SHP77 treated with DMSO at 0.1 percent for 48 hours (cell line): ENCODE measurements around the gene CAPS.
"Not testable (repeated sequence)": the region's sequence is repeated elsewhere in the genome, so short reads cannot be mapped to it uniquely, and the experiment has no call there.

ENCODE experiments used
- DNase-seq: peaks from one replicate; lab custom pipeline; 2025; lab: John Stamatoyannopoulos, UW

Gene CAPS

DNA sequence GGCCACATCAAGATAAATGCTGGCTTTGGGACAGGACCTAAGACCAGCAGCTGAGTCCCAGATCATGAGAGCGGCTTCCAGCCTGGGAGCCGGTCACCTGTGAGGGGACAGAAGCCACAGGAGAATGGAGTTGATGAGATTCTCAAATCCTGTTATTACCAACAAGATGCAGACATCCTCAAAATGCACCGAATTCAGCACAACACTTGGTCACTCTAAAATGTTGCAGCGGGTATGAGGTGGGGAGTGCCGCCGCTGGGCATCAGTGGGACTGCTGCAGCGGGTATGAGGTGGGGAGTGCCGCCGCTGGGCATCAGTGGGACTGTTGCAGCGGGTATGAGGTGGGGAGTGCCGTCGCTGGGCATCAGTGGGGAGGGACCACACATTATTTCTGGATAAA is 42.7 kb downstream of the CAPS start:
- DNase-seq: no peak

DNA sequence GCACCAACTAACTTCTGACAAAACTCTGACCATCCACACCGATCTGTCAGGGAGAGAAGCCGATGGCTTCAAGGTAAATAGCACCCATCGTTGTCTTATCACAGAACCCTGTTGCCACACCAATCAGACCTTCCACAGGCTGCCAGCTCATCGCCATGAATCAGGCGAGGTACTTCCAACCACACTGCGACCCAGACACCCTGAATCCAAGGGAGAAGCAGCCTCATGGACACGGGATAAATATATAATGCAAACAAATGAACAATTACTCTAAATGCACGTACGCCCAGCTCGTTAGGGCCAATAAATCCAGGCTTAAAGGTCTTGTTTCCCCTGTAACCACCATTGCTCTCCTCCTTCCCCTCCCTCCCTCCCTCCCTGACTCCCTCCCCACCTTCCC is 43.1 kb downstream of the CAPS start:
- no peak for DNase-seq

DNA sequence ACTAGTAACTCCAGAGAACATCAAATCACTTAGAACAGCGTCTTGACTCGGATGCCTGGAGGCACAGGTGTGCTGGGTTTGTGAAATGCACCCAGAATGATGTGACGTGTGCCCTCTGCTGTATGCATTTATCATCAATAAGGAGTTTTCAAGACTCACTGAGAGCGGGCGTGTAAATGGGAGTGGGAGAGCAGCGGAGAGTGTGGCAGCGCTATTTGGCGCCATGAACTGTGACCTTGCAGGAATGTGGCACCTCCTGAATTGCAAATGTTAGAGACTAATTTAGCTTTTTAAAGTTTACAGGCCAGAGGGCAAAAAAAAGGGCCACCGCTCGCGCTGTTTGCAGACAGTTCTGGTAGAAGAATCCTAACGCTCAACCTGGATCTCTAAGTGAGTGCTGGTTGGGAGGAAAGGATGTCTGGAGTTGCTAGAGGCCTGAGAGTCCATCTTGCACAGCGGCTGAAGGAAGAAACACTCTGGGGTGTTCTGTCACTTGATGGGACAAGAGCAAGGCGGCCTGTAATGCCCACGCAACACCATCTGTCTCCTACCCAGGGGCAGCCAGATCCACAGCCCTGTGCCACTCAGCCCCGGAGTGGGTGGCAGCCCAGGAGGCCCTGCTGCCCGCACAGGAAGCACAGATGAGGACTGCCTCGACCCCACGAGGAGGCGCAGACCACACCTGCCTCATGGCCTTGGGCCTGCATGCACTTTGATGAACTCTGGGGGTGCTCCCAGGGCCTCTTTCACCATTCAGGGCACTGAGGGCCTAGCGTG is 44.2 kb downstream of the CAPS start:
- DNase-seq: no peak

DNA sequence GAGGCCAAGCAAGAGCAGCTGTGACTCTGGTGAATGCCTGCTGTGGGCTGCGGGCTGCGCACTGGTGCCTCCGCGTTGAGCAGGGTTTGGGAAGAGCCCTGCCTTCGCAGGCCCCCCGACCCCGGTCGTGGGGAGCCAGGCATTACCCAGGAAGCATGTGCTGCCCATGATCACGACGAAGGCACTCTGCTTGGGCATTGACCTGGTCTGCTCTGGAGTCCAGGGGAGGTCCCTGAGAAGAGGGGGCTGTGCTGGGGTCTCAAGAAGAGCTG is 44.7 kb downstream of the CAPS start:
- DNase-seq: no peak

DNA sequence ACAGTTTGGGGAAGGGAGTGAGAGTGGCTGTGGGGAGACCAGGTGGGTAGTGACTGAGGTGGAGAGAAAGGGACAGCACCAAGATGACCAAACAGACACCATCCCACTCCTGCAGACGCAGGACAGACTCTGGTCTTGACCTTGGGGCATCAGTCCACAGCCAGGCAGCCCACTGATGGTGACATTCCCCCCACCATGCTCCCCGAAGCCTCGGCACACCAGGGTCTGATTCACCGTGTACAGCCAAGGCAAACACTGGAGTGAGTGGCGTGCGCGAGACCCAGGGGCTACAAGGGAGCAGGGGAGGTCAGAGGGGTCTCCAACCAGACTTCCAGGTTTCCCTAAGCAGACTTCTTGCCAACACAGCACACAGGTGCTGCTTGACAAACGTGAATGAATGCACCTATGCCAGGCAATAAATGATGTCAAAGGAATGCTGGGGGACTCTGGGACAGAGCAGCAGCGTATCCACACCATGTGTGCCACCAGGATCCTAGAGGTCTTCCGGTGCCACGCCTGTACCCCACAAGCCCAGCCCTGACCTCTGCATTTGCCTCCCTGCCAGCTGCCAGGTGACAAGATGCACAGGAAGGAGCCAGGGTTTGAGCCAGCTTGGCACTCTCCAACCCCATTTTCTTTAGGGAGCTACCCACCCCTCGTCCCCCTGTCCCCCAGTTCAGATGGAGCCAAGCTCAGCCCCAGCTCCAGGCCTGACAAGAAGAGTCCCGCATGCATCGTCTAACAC is 45.4 kb downstream of the CAPS start:
- no peak for DNase-seq

DNA sequence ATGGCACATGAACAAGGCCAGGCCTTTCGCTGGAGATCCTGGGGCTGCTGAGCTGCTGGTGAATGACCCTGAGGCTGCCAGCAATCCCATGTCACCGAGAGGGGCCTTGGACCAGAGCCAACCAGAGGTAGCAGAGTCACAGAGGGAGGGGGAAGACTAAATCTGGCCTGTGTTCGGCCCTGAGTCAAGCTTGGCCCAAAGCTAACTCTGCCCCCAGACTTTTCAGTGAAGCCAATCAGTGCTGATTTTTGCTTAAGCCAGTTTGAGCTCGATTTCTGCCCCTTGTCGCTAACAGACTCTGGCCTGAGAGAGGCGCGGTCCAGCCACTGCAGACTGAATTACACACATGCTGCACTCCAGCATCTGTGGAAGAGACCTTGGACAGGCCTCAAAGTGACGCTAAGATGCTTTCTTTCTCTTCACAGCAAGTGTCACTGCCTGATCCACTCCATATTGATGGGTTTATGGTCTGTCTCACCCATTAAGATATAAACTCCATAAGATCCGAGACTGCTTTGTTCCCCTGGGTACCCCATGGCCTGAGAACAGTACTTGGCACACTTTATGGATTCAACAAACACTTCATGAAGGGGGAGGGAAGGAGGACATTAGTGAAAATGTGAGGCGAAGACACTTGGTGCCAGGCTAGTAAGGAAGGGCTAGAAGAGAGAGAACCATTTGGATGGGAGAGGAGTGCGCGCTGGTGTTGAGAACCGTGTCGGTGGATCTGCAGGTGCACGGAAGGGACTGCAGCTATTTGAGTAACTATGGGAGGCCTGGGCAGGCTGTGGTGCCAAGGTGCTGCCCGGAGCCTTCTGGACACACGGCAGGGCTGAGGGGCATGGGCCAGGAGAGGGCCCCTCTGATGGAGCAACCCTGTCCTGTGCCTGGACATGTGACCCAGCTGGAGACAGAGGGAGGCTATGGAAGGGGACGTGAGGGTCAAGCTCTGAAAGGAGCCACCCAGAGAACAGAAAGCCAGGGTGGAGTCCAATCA is 46.2 kb downstream of the CAPS start:
- peak; percentile 56 for DNase-seq

DNA sequence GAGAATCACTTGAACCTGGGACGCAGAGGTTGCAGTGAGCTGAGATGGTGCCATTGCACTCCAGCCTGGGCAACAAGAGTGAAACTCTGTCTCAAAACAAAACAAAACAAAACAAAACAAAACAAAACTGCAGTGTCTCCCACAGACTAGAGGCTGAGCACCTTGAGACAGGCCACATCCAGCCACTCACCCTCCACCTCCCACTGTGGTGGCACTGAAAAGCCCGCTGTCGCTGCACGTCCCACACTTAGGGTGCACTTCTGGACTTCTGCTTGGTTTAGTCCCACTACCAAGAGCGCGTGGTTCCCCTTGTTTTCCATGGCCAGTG is 47.6 kb downstream of the CAPS start:
- not testable (repeated sequence) for DNase-seq

DNA sequence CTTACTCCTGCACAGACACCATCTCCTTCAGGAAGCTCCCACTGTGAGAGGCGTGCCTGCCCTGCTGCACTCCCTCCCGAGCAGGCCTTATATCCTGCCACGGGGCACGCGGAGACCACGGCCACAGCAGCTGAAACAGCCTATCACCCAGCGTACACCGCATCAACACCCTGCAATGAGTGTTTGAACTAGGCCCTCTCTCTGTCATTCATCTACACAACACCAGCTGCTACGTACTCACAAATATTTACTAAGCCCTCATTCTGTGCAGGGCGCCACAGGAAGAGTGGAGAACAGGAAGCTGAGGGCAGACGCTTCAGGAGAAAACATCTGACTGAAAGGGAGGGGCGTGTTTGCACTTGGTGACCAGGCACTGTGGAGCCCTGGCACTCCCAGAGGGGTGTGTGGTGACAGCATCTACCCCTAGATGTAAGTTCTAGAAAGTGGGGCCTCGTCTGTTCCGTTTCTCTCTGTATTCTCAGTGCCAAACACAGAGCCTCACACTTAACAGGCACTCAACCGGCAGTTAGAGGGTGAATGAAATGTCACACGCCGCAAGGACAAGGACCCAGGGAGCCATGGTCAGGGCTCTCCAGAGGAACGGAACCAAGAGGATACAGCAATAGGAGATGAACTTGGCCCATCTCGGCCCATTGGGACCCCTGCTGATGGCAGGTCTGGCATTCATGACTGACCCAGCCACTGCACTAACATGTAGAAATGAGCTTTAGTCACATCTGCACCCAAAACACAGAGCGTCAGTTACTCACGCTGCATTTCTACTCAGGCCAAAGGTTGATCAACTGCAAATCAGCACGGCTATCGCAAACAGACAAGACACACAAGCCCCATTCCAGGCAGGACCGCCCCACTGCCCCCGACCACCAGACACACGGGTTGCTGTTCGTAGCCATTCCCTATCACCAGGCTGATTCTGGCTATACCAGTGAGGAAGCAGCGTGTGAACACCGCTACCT is 48.2 kb downstream of the CAPS start:
- peak; percentile 96 for DNase-seq

DNA sequence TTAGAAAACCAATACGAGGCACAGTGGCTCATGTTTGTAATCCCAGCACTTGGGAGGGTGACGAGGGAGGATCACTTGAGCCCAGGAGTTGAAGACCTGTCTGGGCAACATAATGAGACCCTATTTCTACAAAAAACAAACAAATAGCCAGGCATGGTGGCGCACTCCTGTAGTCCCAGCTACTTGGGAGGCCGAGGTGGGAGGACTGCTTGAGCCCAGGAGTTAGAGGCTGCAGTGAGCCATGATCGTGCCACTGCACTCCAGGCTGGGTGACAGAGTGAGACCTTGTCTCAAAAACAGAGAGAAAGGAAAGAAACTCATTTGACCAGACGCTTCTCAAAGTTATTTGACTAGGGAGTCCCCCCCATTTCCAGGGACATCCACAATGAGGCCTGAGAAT is 49.2 kb downstream of the CAPS start:
- not testable (repeated sequence) for DNase-seq

DNA sequence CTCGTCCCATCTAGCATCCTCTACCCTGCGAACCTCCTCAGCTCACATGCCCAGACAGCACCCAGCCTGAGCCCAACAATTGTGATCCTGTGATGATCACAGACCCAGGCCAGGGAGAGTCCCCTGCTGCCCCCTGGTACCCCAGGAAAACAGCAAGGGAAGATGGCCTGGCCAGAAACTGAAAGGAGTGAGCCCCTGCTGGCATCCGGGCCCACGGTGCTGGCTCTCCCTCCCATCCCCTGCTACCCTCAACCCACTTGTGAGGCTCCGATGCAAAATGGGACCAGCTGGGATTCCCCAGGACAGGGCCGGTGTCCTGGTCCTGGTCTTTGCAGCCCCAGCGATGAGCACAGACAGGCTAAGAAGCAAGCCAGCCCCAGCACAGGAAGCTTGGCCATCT is 49.8 kb downstream of the CAPS start:
- no peak for DNase-seq

DNA sequence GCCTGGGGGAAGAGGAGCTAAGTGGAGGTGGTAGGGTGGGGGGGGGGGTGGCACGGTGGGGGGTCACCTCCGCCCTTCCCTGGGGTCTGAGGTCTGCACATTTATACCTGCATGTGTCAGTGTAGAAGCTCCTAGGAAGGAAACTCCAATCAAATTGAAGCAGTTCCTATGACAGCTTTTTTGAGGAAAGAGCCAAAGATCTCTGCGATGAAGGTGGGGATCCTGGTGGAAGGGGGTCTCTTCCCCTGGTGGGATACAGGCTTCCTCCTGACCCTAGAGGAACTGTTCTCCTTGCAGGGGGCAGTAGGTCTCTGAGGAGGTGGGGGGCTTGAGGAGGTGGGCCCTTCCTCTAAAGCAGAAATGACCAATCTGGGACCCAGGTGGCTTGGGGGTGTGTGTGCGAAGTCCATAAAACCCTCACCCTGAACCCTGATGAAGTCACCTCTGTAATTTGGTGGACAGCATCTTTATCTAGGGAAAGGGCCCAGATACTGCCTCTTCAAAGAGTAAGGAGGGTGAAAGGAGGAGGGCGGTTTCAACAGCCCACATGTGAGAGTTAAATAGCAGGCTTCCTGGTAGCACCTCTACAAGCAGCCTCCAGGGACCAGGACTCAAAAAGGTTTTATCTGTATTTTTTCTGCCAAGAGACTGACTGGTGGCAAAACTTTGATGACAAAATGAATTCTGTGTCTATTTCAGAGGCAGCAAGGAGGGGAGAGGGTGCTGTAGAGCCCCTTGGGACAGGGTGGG is 50.9 kb downstream of the CAPS start:
- no peak for DNase-seq
